ACHN (cell line): Measurements from ENCODE around the gene UACA.

ENCODE experiments used
- DNase-seq: peaks from one replicate; pipeline ENCODE4 v3.0.0-alpha.2; 2015
- in situ Hi-C: cut with HindIII; loops from 2 replicates; pipeline ENCODE4 v1.10.0; 2017; ENCODE audit warnings: low sequenced_read_pairs, low pct_ligation_motif_present, low pct_unique_long_range_greater_than_20kb

UACA gene

GRCh38 chr15:70650567-70651302 lies 112.6 kb downstream of the UACA start:
- no peak for DNase-seq

GRCh38 chr15:70647396-70647795 lies 116.0 kb downstream of the UACA start:
- in situ Hi-C loops: no loop called here
- no peak for DNase-seq

More at GRCh38 chr15:70650567-70651302, 112.6 kb downstream of the UACA start:
- in situ Hi-C loops: no loop called here

- DNase-seq: no peak
- in situ Hi-C loops: no loop called here
Measured at GRCh38 chr15:70646169-70646568, 117.2 kb downstream of the UACA start.

- in situ Hi-C loops: no loop called here
- DNase-seq: peak; percentile 68
Measured at GRCh38 chr15:70643783-70644125, 119.6 kb downstream of the UACA start.

- in situ Hi-C loops: no loop called here
- no peak for DNase-seq
Measured at GRCh38 chr15:70643106-70643782, 120.1 kb downstream of the UACA start.

- in situ Hi-C loops: no loop called here
- peak; percentile 8 for DNase-seq
Measured at GRCh38 chr15:70636540-70637165, 126.7 kb downstream of the UACA start.

- DNase-seq: no peak
- in situ Hi-C loops: no loop called here
Measured at GRCh38 chr15:70635895-70636294, 127.5 kb downstream of the UACA start.

GRCh38 chr15:70633991-70634390 lies 129.4 kb downstream of the UACA start:
- DNase-seq: no peak
- in situ Hi-C loops: no loop called here

- DNase-seq: no peak
Measured at GRCh38 chr15:70633103-70633831, 130.1 kb downstream of the UACA start.

GRCh38 chr15:70632491-70633102 lies 130.8 kb downstream of the UACA start:
- in situ Hi-C loops: no loop called here
- no peak for DNase-seq

More at GRCh38 chr15:70633103-70633831, 130.1 kb downstream of the UACA start:
- in situ Hi-C loops: no loop called here

GRCh38 chr15:70632079-70632478 lies 131.3 kb downstream of the UACA start:
- no peak for DNase-seq
- in situ Hi-C loops: no loop called here

GRCh38 chr15:70629735-70630273 lies 133.6 kb downstream of the UACA start:
- no peak for DNase-seq
- in situ Hi-C loops: no loop called here

GRCh38 chr15:70628549-70628896 lies 134.8 kb downstream of the UACA start:
- DNase-seq: no peak
- in situ Hi-C loops: no loop called here

- DNase-seq: no peak
- in situ Hi-C loops: no loop called here
Measured at GRCh38 chr15:70627734-70628548, 135.4 kb downstream of the UACA start.

- in situ Hi-C loops: no loop called here
- no peak for DNase-seq
Measured at GRCh38 chr15:70627322-70627721, 136.0 kb downstream of the UACA start.

- in situ Hi-C loops: no loop called here
- no peak for DNase-seq
Measured at GRCh38 chr15:70625438-70625837, 137.9 kb downstream of the UACA start.

GRCh38 chr15:70625011-70625410 lies 138.3 kb downstream of the UACA start:
- no peak for DNase-seq
- in situ Hi-C loops: no loop called here

- DNase-seq: no peak
- in situ Hi-C loops: no loop called here
Measured at GRCh38 chr15:70618929-70619328, 144.4 kb downstream of the UACA start.
